H1 (cell line): ENCODE results near the gene RBM42. TPM values are rescaled to one million over a fixed set of nuclear protein-coding genes. Genes with fewer than 3 reads are reported as not detected.

ENCODE experiments used
- CTCF ChIA-PET: fragments of 300-600 bp; sonication (Branson Sonifier 250); formaldehyde crosslinking; loops from one replicate; lab custom pipeline; 2021; ENCODE audit not compliant: partially characterized antibody; lab: Charles Lee
- POLR2A ChIA-PET: fragments of 300-600 bp; sonication (Branson Sonifier 250); formaldehyde crosslinking; loops from one replicate; lab custom pipeline; 2021; ENCODE audit warnings: inconsistent platforms; ENCODE audit not compliant: partially characterized antibody; lab: Charles Lee
- DNase-seq, 2 experiments: peaks; one replicate each; pipeline versions ENCODE4 v3.0.0 to v3.0.0-alpha.2; 2010 to 2022; ENCODE audit warnings: low spot score in 2 of 2, low read depth in 1 of 2, mixed read lengths in 1 of 2
- FAIRE-seq: peaks from 2 replicates; lab custom pipeline; 2011; peaks lifted over from hg19 to GRCh38; lab: Jason Lieb, UNC
- H2AFZ ChIP-seq: 2 replicates; pipeline ENCODE4 v1.8.1; 2012; ENCODE audit warnings: low read length, inconsistent platforms
- H2AK5ac ChIP-seq: 2 replicates; pipeline ENCODE4 v1.6.1; 2013; ENCODE audit warnings: low read depth, low read length
- H2BK120ac ChIP-seq: replicated peaks from 2 replicates; pipeline ENCODE3; 2013; ENCODE audit warnings: low read depth, low read length, inconsistent platforms
- H2BK12ac ChIP-seq: 2 replicates; pipeline ENCODE4 v1.6.1; 2013; ENCODE audit warnings: low read depth, low read length
- H2BK15ac ChIP-seq: 2 replicates; pipeline ENCODE4 v1.6.1; 2013; ENCODE audit warnings: low read length
- H2BK20ac ChIP-seq: 2 replicates; pipeline ENCODE4 v1.6.1; 2013; ENCODE audit warnings: low read length
- H2BK5ac ChIP-seq: 2 replicates; pipeline ENCODE4 v1.6.1; 2013; ENCODE audit warnings: low read depth, low read length
- H3K14ac ChIP-seq: 2 replicates; pipeline ENCODE4 v1.6.1; 2013; ENCODE audit warnings: inconsistent platforms; ENCODE audit not compliant: insufficient read length
- H3K18ac ChIP-seq: 2 replicates; pipeline ENCODE4 v1.6.1; 2013; ENCODE audit warnings: low read length; ENCODE audit errors: extremely low read depth
- H3K23ac ChIP-seq: 2 replicates; pipeline ENCODE4 v1.6.1; 2013; ENCODE audit warnings: inconsistent platforms; ENCODE audit not compliant: insufficient read length
- H3K23me2 ChIP-seq: 2 replicates; pipeline ENCODE4 v1.6.1; 2013; ENCODE audit warnings: low read depth, low read length
- H3K27ac ChIP-seq: 2 replicates; pipeline ENCODE4 v1.6.1; 2011; ENCODE audit warnings: low read depth, low read length, inconsistent platforms
- H3K27me3 ChIP-seq, 4 experiments: replicated peaks in 1 of 4; 1 replicate in 1 of 4; 2 replicates in 3 of 4; pipeline versions ENCODE4 v1.6.1 to v1.8.1; 2011 to 2013; ENCODE audit warnings: low read length in 3 of 4, mild to moderate bottlenecking in 3 of 4, inconsistent platforms in 2 of 4, mixed read lengths in 2 of 4, moderate library complexity in 1 of 4; ENCODE audit not compliant: control insufficient read depth in 3 of 4, insufficient read depth in 3 of 4; ENCODE audit errors: extremely low read depth in 1 of 4
- H3K36me3 ChIP-seq, 4 experiments: 2 replicates each; pipeline versions ENCODE4 v1.6.1 to v1.8.1; 2011 to 2013; ENCODE audit warnings: mild to moderate bottlenecking in 4 of 4, low read length in 3 of 4, moderate library complexity in 2 of 4, control low read depth in 1 of 4, inconsistent platforms in 1 of 4; ENCODE audit not compliant: insufficient read depth in 4 of 4, control insufficient read depth in 2 of 4
- H3K4ac ChIP-seq: replicated peaks from 2 replicates; pipeline ENCODE3; 2013; ENCODE audit warnings: low read length, low read depth, mixed read lengths, inconsistent platforms; ENCODE audit not compliant: insufficient read length
- H3K4me1 ChIP-seq, 4 experiments: replicated peaks in 1 of 4; 1 replicate in 1 of 4; 2 replicates in 3 of 4; pipeline versions ENCODE4 v1.6.1 to v1.8.1; 2011 to 2013; ENCODE audit warnings: low read length in 3 of 4, inconsistent platforms in 2 of 4, mixed read lengths in 1 of 4; ENCODE audit not compliant: insufficient read depth in 4 of 4, control insufficient read depth in 3 of 4
- H3K4me2 ChIP-seq, 2 experiments: 2 replicates each; pipeline versions ENCODE4 v1.6.1 to v1.8.1; 2011 to 2013; ENCODE audit warnings: low read depth in 2 of 2, low read length in 2 of 2, control low read depth in 1 of 2, inconsistent platforms in 1 of 2, mild to moderate bottlenecking in 1 of 2; ENCODE audit not compliant: insufficient read depth in 1 of 2
- H3K4me3 ChIP-seq, 4 experiments: fragments of 200-600, 300-600 bp in 1 of 4; sonication (generic), shearing (Covaris generic), sonication (Bioruptor Twin) in 1 of 4; 2 replicates each; pipeline versions ENCODE4 v1.5.1 to v1.8.1; 2011 to 2016; ENCODE audit warnings: low read length in 4 of 4, low read depth in 3 of 4, control low read depth in 2 of 4, inconsistent platforms in 2 of 4, mild to moderate bottlenecking in 2 of 4, mixed read lengths in 1 of 4, moderate library complexity in 1 of 4; ENCODE audit not compliant: insufficient read depth in 2 of 4; ENCODE audit errors: extremely low read depth in 1 of 4
- H3K56ac ChIP-seq: replicated peaks from 2 replicates; pipeline ENCODE3; 2013; ENCODE audit warnings: low read depth, mild to moderate bottlenecking, mixed read lengths, low read length, inconsistent platforms; ENCODE audit not compliant: insufficient read length
- H3K79me1 ChIP-seq: 2 replicates; pipeline ENCODE4 v1.6.1; 2013; ENCODE audit warnings: low read depth, low read length, control low read depth
- H3K79me2 ChIP-seq, 2 experiments: 2 replicates each; pipeline versions ENCODE4 v1.6.1 to v1.8.1; 2012 to 2013; ENCODE audit warnings: low read length in 2 of 2, mild to moderate bottlenecking in 2 of 2, inconsistent platforms in 1 of 2; ENCODE audit not compliant: insufficient read depth in 2 of 2, control insufficient read depth in 1 of 2
- H3K9ac ChIP-seq, 4 experiments: replicated peaks in 1 of 4; 1 replicate in 1 of 4; 2 replicates in 3 of 4; pipeline versions ENCODE4 v1.6.1 to v1.8.1; 2011 to 2013; ENCODE audit warnings: low read depth in 3 of 4, low read length in 3 of 4, control low read depth in 2 of 4, mild to moderate bottlenecking in 2 of 4, moderate library complexity in 2 of 4, inconsistent platforms in 1 of 4; ENCODE audit errors: extremely low read depth in 1 of 4
- H3K9me3 ChIP-seq, 2 experiments: 2 replicates each; pipeline versions ENCODE4 v1.6.1 to v1.8.1; 2012 to 2013; ENCODE audit warnings: mild to moderate bottlenecking in 2 of 2, moderate library complexity in 2 of 2, control low read depth in 1 of 2, inconsistent platforms in 1 of 2, low read depth in 1 of 2, low read length in 1 of 2, mixed read lengths in 1 of 2; ENCODE audit not compliant: insufficient read depth in 2 of 2
- H4K20me1 ChIP-seq, 2 experiments: replicated peaks in 1 of 2; 2 replicates each; pipeline versions ENCODE3 to v1.8.1; 2011 to 2013; ENCODE audit warnings: inconsistent platforms in 2 of 2, low read length in 2 of 2, mild to moderate bottlenecking in 1 of 2; ENCODE audit not compliant: insufficient read depth in 2 of 2, control insufficient read depth in 1 of 2
- H4K5ac ChIP-seq: 2 replicates; pipeline ENCODE4 v1.6.1; 2013; ENCODE audit warnings: low read length, low read depth, mixed read lengths, inconsistent platforms; ENCODE audit not compliant: insufficient read length
- H4K8ac ChIP-seq: 2 replicates; pipeline ENCODE4 v1.8.0; 2013; ENCODE audit warnings: mild to moderate bottlenecking, moderate library complexity, low read length, inconsistent platforms; ENCODE audit not compliant: insufficient read depth; ENCODE audit errors: extremely low read depth
- H4K91ac ChIP-seq: replicated peaks from 2 replicates; pipeline ENCODE3; 2013; ENCODE audit warnings: low read length, mixed read lengths, inconsistent platforms; ENCODE audit not compliant: insufficient read length
- CTCF ChIP-seq, 3 experiments: IDR thresholded peaks; 1 replicate in 2 of 3; 2 replicates in 1 of 3; pipeline versions ENCODE4 v1.5.1 to v1.6.1; 2011; ENCODE audit warnings: low read length in 3 of 3, mild to moderate bottlenecking in 3 of 3, inconsistent platforms in 2 of 3, low read depth in 1 of 3, moderate library complexity in 1 of 3; ENCODE audit not compliant: insufficient read depth in 1 of 3; ENCODE audit errors: control extremely low read depth in 1 of 3
- E2F6 ChIP-seq: IDR thresholded peaks from 2 replicates; pipeline ENCODE4 v1.6.1; 2012; ENCODE audit warnings: inconsistent platforms
- EZH2 ChIP-seq: fragments of 200-600 bp; sonication (generic); IDR thresholded peaks from 2 replicates; pipeline ENCODE4 v1.7.1; 2012; ENCODE audit warnings: low read depth, mild to moderate bottlenecking, moderate library complexity, low read length, inconsistent platforms; ENCODE audit not compliant: severe bottlenecking
- HDAC2 ChIP-seq, 2 experiments: fragments of 300-600 bp in 1 of 2; sonication (generic) in 1 of 2; IDR thresholded peaks; 2 replicates each; pipeline ENCODE4 v1.6.1; 2011 to 2012; ENCODE audit warnings: low read depth in 2 of 2, low read length in 2 of 2, mild to moderate bottlenecking in 2 of 2, moderate library complexity in 2 of 2, borderline replicate concordance in 1 of 2, inconsistent platforms in 1 of 2
- KDM4A ChIP-seq: IDR thresholded peaks from one replicate; pipeline ENCODE4 v1.7.1; 2012; ENCODE audit warnings: low read depth, mild to moderate bottlenecking, moderate library complexity, low read length, inconsistent platforms; ENCODE audit not compliant: severe bottlenecking
- KDM5A ChIP-seq: fragments of 200-600 bp; IDR thresholded peaks from 2 replicates; pipeline ENCODE4 v1.7.1; 2012; ENCODE audit warnings: mild to moderate bottlenecking, low read length, inconsistent platforms, mixed read lengths
- POU5F1 ChIP-seq: IDR thresholded peaks from 2 replicates; pipeline ENCODE4 v1.6.1; 2011; ENCODE audit warnings: low read depth, mild to moderate bottlenecking, low read length, moderate library complexity
- SAP30 ChIP-seq: fragments of 300-600 bp; sonication (generic); IDR thresholded peaks from 2 replicates; pipeline ENCODE4 v1.7.1; 2012; ENCODE audit warnings: low read length, moderate library complexity, mild to moderate bottlenecking, inconsistent platforms; ENCODE audit not compliant: insufficient read depth, insufficient replicate concordance
- WGBS, 2 experiments: shearing (Covaris generic) in 1 of 2; methylation state at CpG; one replicate each; pipeline versions ENCODE4 v1.1.6 to v1.1.7; 2013 to 2015; ENCODE audit warnings: low lambda C conversion rate in 2 of 2, mixed read lengths in 2 of 2, inconsistent platforms in 1 of 2, low coverage in 1 of 2, missing lambda C conversion rate in 1 of 2; ENCODE audit not compliant: insufficient replicate concordance in 2 of 2, insufficient coverage in 1 of 2, insufficient read length in 1 of 2; ENCODE audit errors: extremely low coverage in 1 of 2, missing lambda C conversion rate in 1 of 2; 5-methylcytosine and 5-hydroxymethylcytosine counted together
- polyA plus RNA-seq, 7 experiments: library from polyadenylated mRNA; depleted of rRNA in 3 of 7; stranded (reverse) in 5 of 7; unstranded in 2 of 7; fragments of >200 nt in 5 of 7; fragments of 200-250 nt in 2 of 7; gene quantifications; 1 replicate in 5 of 7; 2 replicates in 1 of 7; 4 replicates in 1 of 7; pipeline versions ENCODE4 v1.2.1 to v1.2.3, GENCODE V29; 2011 to 2013; ENCODE audit warnings: missing spikeins in 2 of 7, mixed read lengths in 2 of 7
- total RNA-seq: library from RNA; stranded (reverse); fragmentation: NEBNext Ultra II Directional; extraction: Animal tissue kit (Norgen Biotek cat#: 25700); gene quantifications from 2 replicates; pipeline ENCODE4 v1.2.1, GENCODE V29; 2021

Gene RBM42
- total and polyA plus RNA-seq, 2 of the 8 experiments (the other 6 are each of a cell fraction or from before 2014, with no cell fraction given), result 59.8 to 80.8 TPM

- POLR2A ChIA-PET, result interaction anchor here (1.6 kb wide), 1 partner anchor 12 kb away, joined by 4 read pairs; no protein-coding TSS in a partner anchor
- WGBS, 2 experiments, result 91% methylated on average over 6 of the region's 6 CpGs; no CpG with 5 or more reads in 1 of the 2 experiments
- TF ChIP-seq SAP30 (no peak), POU5F1 (no peak), KDM5A (no peak), EZH2 (no peak), CTCF (IDR thresholded peaks at IDR 0.05; ENCODE audit: control extremely low read depth in 1 of 3, insufficient read depth in 1 of 3, low read depth in 1 of 3, low read length in 3 of 3) (no peak), KDM4A (no peak), HDAC2 (IDR thresholded peaks at IDR 0.05; ENCODE audit: borderline replicate concordance in 1 of 2, low read depth in 2 of 2, low read length in 2 of 2) (no peak), E2F6 (no peak)
Observed at GRCh38 chr19:35656700-35657099, 27.9 kb downstream of the RBM42 start.

More at GRCh38 chr19:35656700-35657099, 27.9 kb downstream of the RBM42 start:
- Histone ChIP-seq H2BK15ac (no peak overlapping the region), H3K4me2 (no peak overlapping the region), H2BK20ac (no peak overlapping the region), H3K27me3 (no peaks in the 10 kb centered on the region), H3K4me1 (no peaks in the 10 kb centered on the region), H2BK120ac (no peak overlapping the region), H3K79me1 (peaks cover 2% of the 10 kb centered on the region; the same call in 1 of the 2 replicates), H4K8ac (no peak overlapping the region), H3K23me2 (no peaks in the 10 kb centered on the region), H4K20me1 (peaks cover 0 to 16% of the 10 kb centered on the region in 2 experiments), H2BK5ac (no peak overlapping the region), H3K36me3 (peaks cover 7 to 50% (median 32%) of the 10 kb centered on the region in 4 experiments; a peak in 7 of 8 replicates), H3K9me3 (peaks cover 0 to 2% of the 10 kb centered on the region in 2 experiments; a peak in 1 of 4 replicates), H3K4ac (no peak overlapping the region), H3K79me2 (no peaks in the 10 kb centered on the region), H2AK5ac (no peak overlapping the region), H2BK12ac (no peak overlapping the region), H3K9ac (no peak overlapping the region), H2AFZ (no peak overlapping the region), H4K91ac (no peak overlapping the region), H4K5ac (no peak overlapping the region), H3K56ac (no peak overlapping the region), H3K23ac (no peak overlapping the region), H3K27ac (no peak overlapping the region), H3K18ac (no peak overlapping the region), H3K14ac (no peak overlapping the region), H3K4me3 (no peak overlapping the region)
- DNase-seq (no peak), FAIRE-seq (no peak)
- CTCF ChIA-PET, result interaction anchor here (1.3 to 3.3 kb wide), 5 partner anchors 9 to 100 kb away, joined by 3 to 15 read pairs (median 8); partner anchors contain the start of gene COX6B1
